ENCODE measurements around the gene GPR119.
"Not testable (repeated sequence)": the region's sequence is repeated elsewhere in the genome, so short reads cannot be mapped to it uniquely, and the experiment has no call there.

Gene GPR119

DNA sequence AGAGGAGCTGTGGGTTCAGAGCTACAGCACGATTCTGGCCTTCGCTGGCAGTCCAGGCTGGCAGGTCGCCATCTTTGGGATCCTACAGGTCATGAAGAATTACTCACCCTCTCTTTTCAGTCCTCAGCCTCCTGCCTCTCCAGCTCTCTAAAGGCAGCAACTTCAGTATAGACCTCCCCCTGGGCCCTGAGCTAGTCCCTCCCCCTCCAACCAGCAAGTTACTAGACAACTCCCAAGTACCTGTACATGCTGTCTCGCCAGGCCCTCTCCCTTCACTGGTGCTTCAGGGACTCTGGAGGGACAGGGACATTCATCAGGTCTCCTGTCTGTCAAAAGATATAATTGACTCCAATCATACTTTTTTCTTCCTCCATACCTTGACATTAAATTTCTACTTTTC is at the start of gene GPR119:
Gene GPR119, minus strand, starts transcription at position 155 of the 400 bp plus-strand sequence. CDS start 227 bp downstream, outside the sequence.
- H4K20me1 ChIP-seq (ENCODE audit: insufficient read depth, low read length) = no peaks in the 10 kb centered on the region
- DNase-seq = no peak
- TF ChIP-seq EZH2phosphoT487 (IDR thresholded peaks at IDR 0.05; ENCODE audit: low read length) (no peak), EZH2 (optimal IDR thresholded peaks at IDR 0.05; ENCODE audit: low read depth, low read length) (no peak)
- TF ChIP-seq, protein P1, sequence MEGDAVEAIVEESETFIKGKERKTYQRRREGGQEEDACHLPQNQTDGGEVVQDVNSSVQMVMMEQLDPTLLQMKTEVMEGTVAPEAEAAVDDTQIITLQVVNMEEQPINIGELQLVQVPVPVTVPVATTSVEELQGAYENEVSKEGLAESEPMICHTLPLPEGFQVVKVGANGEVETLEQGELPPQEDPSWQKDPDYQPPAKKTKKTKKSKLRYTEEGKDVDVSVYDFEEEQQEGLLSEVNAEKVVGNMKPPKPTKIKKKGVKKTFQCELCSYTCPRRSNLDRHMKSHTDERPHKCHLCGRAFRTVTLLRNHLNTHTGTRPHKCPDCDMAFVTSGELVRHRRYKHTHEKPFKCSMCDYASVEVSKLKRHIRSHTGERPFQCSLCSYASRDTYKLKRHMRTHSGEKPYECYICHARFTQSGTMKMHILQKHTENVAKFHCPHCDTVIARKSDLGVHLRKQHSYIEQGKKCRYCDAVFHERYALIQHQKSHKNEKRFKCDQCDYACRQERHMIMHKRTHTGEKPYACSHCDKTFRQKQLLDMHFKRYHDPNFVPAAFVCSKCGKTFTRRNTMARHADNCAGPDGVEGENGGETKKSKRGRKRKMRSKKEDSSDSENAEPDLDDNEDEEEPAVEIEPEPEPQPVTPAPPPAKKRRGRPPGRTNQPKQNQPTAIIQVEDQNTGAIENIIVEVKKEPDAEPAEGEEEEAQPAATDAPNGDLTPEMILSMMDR (IDR thresholded peaks at IDR 0.05; ENCODE audit: low read length) = no peak

DNA sequence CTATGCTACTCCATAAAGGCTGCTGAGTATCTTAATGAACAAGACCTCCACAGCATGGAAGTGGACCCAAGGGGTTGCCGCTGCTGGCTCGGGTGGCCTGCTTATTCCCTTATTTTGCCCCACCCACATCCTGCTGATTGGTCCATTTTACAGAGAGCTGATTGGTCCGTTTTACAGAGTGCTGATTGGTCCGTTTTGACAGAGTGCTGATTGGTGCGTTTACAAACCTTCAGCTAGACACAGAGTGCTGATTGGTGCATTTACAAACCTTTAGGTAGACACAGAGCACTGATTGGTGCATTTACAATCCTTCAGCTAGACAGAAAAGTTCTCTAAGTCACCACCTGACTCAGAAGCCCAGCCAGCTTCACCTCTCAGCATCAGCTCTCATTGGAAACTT is 43.8 kb upstream of the GPR119 start:
- not testable (repeated sequence) for H3K9ac ChIP-seq (ENCODE audit: low read length); H3K36me3 ChIP-seq (replicated peaks; ENCODE audit: insufficient read depth, low read length); H3K4me1 ChIP-seq (ENCODE audit: low read length); H3K4me2 ChIP-seq (ENCODE audit: low read depth, low read length); H2AFZ ChIP-seq (ENCODE audit: low read length); H3K9me3 ChIP-seq (replicated peaks; ENCODE audit: insufficient read depth, low read length); H3K79me2 ChIP-seq (ENCODE audit: low read length); DNase-seq; H3K4me3 ChIP-seq (ENCODE audit: low read length); H3K27ac ChIP-seq (ENCODE audit: low read length); H3K27me3 ChIP-seq (replicated peaks; ENCODE audit: insufficient read depth, low read length); H4K20me1 ChIP-seq (ENCODE audit: insufficient read depth, low read length); H3F3A ChIP-seq (ENCODE audit: insufficient read depth, low read length); H3K9me2 ChIP-seq (replicated peaks; ENCODE audit: insufficient read depth, low read length)

More for the DNA sequence above, at the start of gene GPR119:
- Histone ChIP-seq H3K36me3 (replicated peaks; ENCODE audit: insufficient read depth, low read length) (no peaks in the 10 kb centered on the region), H3K9me3 (replicated peaks; ENCODE audit: insufficient read depth, low read length) (no peaks in the 10 kb centered on the region), H3K4me2 (ENCODE audit: low read depth, low read length) (no peak within 1 kb of the TSS), H3K27me3 (replicated peaks; ENCODE audit: insufficient read depth, low read length) (no peaks in the 10 kb centered on the region), H3K4me3 (ENCODE audit: low read length) (no peak within 1 kb of the TSS), H3F3A (ENCODE audit: insufficient read depth, low read length) (no peaks in the 10 kb centered on the region), H3K27ac (ENCODE audit: low read length) (no peak within 1 kb of the TSS), H3K9me2 (replicated peaks; ENCODE audit: insufficient read depth, low read length) (no peaks in the 10 kb centered on the region), H3K4me1 (ENCODE audit: low read length) (no peaks in the 10 kb centered on the region), H3K9ac (ENCODE audit: low read length) (no peak within 1 kb of the TSS), H2AFZ (ENCODE audit: low read length) (no peak within 1 kb of the TSS), H3K79me2 (ENCODE audit: low read length) (no peaks in the 10 kb centered on the region)

DNA sequence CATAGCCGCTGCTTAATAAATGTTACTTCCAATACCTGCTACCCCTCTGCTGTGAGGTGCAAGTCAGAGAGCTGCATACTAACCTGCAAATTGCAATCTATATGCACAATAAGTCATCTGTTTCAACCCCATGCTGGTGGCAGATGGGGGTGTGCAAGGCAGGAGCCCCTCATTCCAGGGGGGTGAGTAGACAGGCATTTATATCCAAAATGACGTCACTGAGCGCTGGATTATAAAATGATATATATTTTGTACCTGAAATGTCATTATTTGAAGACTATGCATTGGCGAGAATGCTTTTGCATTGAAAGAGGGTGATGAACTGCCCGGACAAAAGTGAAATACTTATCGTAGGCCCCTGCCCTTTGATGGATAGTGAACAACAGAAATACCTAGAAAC is 41.1 kb upstream of the GPR119 start:
- Histone ChIP-seq H3K9me3 (replicated peaks; ENCODE audit: insufficient read depth, low read length) (no peaks in the 10 kb centered on the region), H3K9ac (ENCODE audit: low read length) (no peak overlapping the region), H3K79me2 (ENCODE audit: low read length) (no peaks in the 10 kb centered on the region), H2AFZ (ENCODE audit: low read length) (no peak overlapping the region), H3K27me3 (replicated peaks; ENCODE audit: insufficient read depth, low read length) (no peaks in the 10 kb centered on the region), H3K36me3 (replicated peaks; ENCODE audit: insufficient read depth, low read length) (no peaks in the 10 kb centered on the region), H3F3A (ENCODE audit: insufficient read depth, low read length) (no peaks in the 10 kb centered on the region), H3K27ac (ENCODE audit: low read length) (no peak overlapping the region), H3K4me3 (ENCODE audit: low read length) (no peak overlapping the region), H4K20me1 (ENCODE audit: insufficient read depth, low read length) (no peaks in the 10 kb centered on the region), H3K4me1 (ENCODE audit: low read length) (no peaks in the 10 kb centered on the region), H3K9me2 (replicated peaks; ENCODE audit: insufficient read depth, low read length) (no peaks in the 10 kb centered on the region), H3K4me2 (ENCODE audit: low read depth, low read length) (no peak overlapping the region)
- TF ChIP-seq, protein P1 (IDR thresholded peaks at IDR 0.05; ENCODE audit: low read length) = no peak
- TF ChIP-seq EZH2 (optimal IDR thresholded peaks at IDR 0.05; ENCODE audit: low read depth, low read length) (no peak), EZH2phosphoT487 (IDR thresholded peaks at IDR 0.05; ENCODE audit: low read length) (no peak)
- DNase-seq = no peak

DNA sequence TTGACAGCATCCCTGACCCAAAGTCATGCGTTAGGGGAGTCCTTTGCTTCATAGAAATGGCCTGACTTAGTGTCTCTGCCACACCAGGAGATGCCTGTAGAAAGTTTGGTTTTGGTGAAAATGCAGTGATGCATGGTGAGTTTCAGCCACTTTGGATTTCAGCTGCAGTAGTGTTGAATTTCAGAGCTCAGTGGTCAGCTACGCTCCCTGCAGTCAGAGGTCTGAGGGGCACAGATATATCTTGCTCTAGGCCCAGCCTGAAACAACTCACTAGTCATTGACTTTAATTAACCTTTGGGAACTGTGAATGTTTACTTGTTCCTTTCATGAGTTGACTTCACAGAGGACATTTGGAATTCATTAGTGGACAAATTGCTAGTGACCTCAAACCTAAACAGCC is 33.8 kb upstream of the GPR119 start:
- H3K9me2 ChIP-seq (replicated peaks; ENCODE audit: insufficient read depth, low read length) = no peaks in the 10 kb centered on the region
- no peak for DNase-seq
- H3K9ac ChIP-seq (ENCODE audit: low read length) = no peak overlapping the region
- no peaks in the 10 kb centered on the region for H4K20me1 ChIP-seq (ENCODE audit: insufficient read depth, low read length)
- H3K36me3 ChIP-seq (replicated peaks; ENCODE audit: insufficient read depth, low read length) = no peaks in the 10 kb centered on the region
- no peak overlapping the region for H3K4me3 ChIP-seq (ENCODE audit: low read length)
- no peaks in the 10 kb centered on the region for H3K27me3 ChIP-seq (replicated peaks; ENCODE audit: insufficient read depth, low read length)
- H3K27ac ChIP-seq (ENCODE audit: low read length) = no peak overlapping the region
- no peak overlapping the region for H3K4me2 ChIP-seq (ENCODE audit: low read depth, low read length)
- no peaks in the 10 kb centered on the region for H3K79me2 ChIP-seq (ENCODE audit: low read length)
- TF ChIP-seq EZH2phosphoT487 (IDR thresholded peaks at IDR 0.05; ENCODE audit: low read length) = no peak
- TF ChIP-seq EZH2 (optimal IDR thresholded peaks at IDR 0.05; ENCODE audit: low read depth, low read length) = no peak
- TF ChIP-seq, protein P1 (IDR thresholded peaks at IDR 0.05; ENCODE audit: low read length) = no peak
- H3F3A ChIP-seq (ENCODE audit: insufficient read depth, low read length) = no peaks in the 10 kb centered on the region
- H3K9me3 ChIP-seq (replicated peaks; ENCODE audit: insufficient read depth, low read length) = no peaks in the 10 kb centered on the region
- H3K4me1 ChIP-seq (ENCODE audit: low read length) = no peaks in the 10 kb centered on the region
- no peak overlapping the region for H2AFZ ChIP-seq (ENCODE audit: low read length)
